Activated CD4-positive, alpha-beta T cell treated with anti-CD3 and anti-CD28 coated beads for 1 hour (primary cell): ENCODE measurements around the gene MAPK12.
"Not testable (repeated sequence)": the region's sequence is repeated elsewhere in the genome, so short reads cannot be mapped to it uniquely, and the experiment has no call there.

ENCODE experiments used
- DNase-seq: peaks from one replicate; pipeline ENCODE4 v3.0.0-alpha.2; 2020

Gene MAPK12

DNA sequence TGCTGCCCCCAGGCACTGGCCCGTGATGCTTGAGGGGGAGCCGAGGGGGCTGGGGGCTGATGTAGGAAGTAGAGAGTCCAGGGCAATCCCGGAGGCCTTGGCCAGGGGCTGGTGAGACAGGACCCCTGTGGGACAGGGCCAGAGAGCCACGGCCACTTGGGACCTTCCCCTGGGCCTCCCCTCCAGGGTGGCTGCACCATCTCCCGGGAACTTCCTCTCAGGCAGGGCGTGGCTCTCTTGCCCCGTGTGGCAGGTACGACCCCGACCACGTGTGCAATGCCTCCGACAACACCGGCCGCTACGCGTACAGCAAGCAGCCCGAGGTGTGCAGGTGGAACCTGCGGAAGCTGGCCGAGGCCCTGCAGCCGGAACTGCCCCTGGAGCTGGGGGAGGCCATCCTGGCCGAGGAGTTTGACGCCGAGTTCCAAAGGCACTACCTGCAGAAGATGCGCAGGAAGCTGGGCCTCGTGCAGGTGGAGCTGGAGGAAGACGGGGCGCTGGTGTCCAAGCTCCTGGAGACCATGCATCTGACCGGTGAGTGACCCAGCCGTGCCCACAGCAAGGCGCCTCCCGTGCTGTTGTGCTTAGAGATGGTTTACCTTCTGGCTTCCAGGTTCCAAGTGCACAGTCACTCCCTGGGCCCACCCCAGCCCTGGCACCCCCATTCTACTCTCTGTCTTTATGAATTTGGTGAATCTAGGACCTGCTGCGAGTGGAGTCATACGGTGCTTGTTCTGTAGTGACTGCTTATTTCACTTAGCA, 50.9 kb downstream of the MAPK12 start:
- DNase-seq: no peak

DNA sequence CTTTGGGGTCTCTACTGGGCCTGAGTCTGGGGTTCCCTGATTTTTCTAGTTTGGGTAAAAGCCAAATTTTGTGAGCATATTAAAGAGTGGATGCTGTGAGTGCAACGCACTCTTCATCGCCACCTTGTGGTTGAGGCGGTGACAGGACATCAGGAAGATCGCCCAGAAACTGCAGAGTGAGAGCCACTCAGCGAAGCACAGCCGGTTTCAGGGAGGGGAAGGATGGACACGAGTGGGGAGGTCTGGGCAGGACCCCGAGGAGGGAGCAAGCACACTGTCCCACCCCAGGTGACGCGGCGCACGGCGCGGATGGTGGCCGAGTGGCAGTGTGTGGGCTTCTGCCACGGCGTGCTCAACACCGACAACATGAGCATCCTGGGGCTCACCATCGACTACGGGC, 51.6 kb downstream of the MAPK12 start:
- peak; percentile 60 for DNase-seq

- DNase-seq: no peak
Measured at GRCh38 chr22:50208939-50209892, 52.3 kb downstream of the MAPK12 start.

- no peak for DNase-seq
Measured at GRCh38 chr22:50208430-50208938, 53.0 kb downstream of the MAPK12 start.

GRCh38 chr22:50207383-50208140, 53.9 kb downstream of the MAPK12 start:
- DNase-seq: no peak

GRCh38 chr22:50206599-50206998, 54.9 kb downstream of the MAPK12 start:
- DNase-seq: no peak

DNA sequence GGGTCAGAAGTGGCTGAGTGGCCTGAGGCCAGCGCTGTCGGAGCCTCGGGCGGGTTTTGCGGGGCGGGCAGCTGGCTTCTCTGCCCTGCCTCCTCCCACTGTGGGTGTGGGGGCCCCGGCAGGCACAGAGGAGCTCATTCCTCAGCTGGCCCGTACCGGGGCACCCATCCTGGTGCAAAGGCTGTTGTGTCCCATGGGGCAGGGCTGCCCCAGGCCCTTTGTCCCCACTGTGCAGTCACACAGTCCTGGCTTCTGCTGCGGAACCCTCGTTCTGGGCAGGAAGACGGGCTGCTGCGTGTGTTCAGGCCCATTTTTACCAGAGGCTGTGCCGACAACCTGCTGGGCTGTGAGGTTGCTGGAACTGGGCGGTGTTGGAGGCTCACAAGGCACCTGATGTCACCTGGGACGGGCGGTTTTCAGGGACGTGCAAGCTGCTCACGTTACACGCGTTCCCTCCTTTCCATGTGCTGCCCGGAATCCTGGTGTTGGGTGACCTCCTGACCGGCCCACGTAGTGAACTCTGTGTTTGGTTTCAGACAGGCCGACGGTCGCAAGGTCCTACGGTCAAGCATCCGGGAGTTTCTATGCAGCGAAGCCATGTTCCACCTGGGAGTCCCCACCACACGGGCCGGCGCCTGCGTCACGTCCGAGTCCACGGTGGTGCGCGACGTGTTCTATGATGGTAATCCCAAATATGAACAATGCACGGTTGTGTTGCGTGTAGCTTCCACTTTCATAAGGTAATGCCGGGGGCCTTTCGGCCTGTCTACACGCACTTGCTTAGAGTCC, 55.5 kb downstream of the MAPK12 start:
- no peak for DNase-seq

DNA sequence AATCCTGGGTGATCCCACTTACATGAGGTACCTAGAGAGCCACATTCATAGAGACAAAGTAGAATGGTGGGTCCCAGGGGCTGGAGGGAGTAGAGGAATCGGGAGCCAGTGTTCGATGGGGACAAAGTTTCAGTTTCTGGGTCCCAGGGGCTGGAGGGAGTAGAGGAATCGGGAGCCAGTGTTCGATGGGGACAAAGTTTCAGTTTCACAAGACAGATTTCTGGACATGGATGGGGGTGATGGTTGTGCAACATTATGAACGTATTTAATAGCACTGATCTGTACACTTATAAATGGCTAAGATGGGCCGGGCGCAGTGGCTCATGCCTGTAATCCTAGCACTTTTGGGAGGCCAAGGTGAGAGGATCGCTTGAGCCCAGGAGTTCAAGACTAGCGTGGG, 56.5 kb downstream of the MAPK12 start:
- DNase-seq: not testable (repeated sequence)

- DNase-seq: no peak
Measured at GRCh38 chr22:50204571-50204970, 56.9 kb downstream of the MAPK12 start.

DNA sequence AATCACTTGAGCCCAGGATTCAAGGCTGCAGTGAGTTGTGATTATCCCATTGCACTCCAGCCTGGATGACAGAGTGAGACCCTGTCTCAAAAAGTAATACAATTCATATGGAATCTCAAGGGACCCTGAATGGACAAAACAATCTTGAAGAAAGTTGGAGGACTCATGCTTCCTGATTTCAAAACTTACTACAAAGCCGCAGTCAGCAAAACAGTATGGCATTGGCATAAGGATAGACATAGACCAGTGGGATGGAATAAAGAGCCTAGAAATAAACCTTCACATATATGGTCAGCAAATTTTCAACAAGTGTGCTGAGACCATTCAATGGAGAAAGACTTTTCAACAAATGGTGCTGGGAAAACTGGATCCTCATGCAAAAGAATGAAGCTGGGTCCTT, 58.2 kb downstream of the MAPK12 start:
- no peak for DNase-seq
